GM19035 (cell line): ENCODE measurements around the gene SDK1.

Experiments
- ATAC-seq: cut with Tn5 transposase; IDR thresholded peaks from one replicate; pipeline ENCODE4 v1.9.1; 2021; ENCODE audit not compliant: unreplicated experiment

SDK1 gene

DNA sequence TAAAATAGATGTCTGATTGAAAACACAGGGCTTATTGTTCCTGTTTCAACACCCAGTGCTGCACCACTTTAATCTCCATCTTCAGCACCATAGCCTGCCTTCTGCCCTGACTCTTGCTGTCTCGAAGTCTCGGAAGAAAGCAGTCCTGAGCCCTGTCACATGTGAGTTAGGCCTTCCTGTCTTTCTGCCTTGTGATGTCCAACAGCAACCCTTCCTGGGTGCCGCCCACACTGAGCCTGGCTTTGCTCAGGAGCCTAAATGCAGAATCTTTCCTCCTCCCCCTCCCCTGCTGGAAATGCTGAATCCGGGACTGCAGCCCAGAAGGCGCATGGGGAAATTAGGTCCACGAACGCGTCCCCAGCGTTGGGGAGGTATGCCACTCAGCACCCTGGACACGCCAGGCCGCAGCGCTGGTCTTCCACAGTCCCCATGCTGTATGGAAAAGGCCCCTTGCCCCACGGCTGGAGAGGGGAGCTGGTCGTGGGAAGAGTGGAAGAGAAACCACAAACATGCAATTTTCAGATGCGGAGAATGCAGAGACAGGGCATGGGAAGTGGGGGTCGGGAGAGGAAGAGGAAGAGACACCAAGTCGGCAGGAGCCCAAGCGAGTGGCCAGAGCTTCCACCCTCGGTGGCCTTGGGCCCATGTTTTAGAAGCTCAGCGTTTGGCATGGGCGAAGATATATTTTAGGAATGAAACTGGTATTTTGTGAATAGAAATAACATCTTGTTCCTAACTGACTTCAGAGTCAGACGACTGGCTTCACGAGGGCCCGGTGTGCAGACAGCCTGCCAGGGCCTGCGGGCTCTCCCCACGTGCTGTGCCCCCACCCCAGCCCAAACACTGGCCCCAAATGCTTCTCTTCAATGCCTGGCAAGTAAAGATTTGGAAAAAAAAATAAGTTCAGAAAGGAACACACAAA lies 724.9 kb downstream of the SDK1 start:
- no peak for ATAC-seq

DNA sequence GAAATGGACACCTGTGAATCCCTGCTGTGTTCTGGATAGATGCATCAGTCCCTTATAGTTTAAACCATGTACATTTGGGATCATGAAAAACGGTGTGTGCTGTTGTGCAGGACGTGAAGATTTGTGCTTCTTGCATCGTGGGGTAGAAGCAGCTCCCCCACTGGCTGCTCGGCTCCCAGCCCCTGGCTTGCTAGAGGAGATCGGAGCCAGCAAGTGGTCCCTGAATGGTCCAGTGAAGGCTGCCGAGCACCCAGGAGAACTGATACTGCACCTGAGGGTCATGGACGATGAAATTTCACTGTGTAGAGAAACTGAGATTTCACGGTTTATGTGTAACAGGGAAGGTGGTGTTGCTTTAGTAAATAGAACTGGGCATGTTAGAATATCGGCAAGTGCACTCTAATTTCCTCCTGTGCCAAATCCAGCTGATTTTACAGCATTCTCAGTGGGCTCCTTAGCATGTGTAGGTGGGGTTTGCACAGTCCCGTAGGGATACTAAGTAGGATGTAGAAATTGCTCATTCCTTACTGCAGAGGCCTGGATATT lies 726.0 kb downstream of the SDK1 start:
- ATAC-seq = no peak

DNA sequence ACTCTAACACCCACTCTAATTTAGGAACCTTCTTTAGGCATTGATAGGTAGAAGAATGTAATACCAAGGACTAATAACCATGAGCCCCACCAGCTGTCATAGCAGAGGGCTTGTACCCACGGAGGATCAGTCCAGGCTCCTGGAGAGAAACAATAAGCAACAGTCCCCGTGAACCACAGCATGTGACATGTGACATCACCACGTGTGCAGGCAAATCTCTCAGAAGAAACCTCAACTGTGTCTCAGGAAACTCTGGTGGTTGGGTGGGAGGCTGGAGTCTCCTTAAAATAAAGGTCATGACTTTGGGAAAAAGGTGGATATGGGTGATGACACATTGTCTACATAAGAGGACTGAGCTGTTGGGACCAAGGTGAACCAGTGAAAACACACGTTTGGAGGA lies 727.2 kb downstream of the SDK1 start:
- no peak for ATAC-seq

DNA sequence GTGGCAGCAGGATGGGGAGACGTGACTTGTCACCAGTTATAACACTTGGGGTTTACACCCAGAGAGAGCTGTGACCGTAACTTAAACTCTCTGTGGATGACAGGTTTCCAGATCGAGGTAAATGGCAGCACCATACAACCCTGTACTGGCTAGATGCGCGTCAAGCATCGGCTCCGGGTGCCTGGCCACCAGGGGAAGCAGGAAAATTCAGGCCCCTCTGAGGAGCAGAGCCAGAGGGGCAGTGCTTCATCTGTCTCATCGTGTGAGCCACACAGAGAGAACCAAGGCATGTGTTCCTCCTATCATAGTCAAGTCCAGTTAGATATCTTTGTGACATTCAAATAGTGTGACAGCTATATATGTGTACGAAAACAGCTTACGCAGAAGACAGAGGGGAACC lies 728.9 kb downstream of the SDK1 start:
- no peak for ATAC-seq

DNA sequence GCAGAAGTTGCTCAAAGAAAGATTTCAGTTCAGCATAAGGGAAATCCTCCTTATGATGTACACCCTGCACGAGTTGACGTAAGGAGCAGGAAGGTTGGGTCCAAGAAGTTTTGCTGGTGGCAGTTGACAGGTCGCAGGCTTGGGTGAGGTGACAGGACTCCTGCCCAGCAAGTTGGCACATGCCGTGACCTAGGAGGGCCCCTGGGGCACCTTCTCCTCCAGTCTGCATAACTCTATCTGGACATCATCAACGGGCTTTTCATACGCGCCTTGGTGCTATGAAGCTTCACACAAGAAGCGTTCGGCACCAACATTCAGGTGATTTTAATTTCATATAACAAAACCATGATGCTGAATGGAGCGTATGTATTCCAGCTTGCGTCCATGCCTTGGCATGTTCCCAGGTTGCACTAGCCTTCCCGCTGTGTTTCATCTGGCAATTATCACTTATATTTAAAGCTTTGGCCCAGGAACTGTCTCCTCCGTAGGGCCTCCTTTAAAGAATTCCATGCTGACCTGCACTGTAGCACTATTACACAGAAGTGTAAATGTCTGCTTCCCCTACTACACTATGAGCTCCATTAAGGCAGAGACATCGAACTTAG lies 729.4 kb downstream of the SDK1 start:
- ATAC-seq = no peak

DNA sequence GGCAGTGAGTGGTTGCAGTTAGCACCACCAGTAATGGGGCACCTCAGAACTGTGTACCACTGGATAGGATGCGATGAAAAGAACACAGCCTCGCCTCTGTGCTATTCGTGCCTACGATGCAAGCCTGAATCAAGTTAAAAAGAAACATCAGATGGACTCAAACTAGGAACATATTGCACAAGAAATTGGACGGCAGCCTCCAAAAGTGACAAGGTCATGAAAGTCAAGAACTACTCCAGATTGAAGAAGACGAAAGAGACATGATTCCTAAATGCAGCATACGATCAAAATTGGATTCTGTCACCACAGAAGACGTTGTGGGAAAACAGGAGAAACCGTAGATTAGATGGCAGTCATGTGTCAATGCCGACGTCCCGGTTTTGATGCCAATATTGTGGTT lies 732.9 kb downstream of the SDK1 start:
- no peak for ATAC-seq

DNA sequence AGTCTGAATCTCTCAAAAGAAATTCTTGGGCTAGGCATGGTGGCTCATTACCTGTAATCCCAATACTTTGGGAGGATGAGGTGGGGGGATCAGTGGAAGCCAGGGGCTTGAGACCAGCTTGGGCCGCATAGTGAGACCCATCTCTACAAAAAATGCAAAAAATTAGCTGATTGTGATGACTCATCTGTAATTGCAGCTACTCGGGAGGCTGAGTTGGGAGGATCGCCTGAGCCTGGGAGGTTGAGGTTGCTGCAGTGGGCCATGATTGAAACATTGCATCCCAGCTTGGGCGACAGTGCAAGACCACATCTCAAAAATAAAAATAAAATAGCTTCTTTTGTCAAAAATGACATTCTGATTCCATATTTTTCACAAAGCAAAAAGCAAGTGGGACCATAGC lies 736.3 kb downstream of the SDK1 start:
- no peak for ATAC-seq

DNA sequence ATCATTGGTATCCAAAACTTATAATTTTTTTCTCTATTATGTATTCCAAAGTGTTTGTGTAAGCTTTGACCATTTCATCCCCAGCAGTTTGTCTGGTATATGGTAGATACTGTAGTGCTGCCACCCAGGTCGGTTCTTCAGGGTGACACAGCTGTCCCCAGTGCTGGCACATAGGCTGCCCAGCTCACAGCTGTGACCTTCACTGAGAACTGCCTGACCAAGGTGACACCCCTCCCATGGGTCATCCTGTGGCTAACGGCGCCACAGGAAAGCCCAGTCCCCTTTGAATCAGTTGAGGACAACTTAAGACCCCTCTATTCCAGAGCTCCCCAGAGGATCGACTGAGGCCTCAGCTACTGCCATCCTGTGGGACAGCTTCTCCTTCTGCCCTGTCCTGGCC lies 736.8 kb downstream of the SDK1 start:
- ATAC-seq = no peak

DNA sequence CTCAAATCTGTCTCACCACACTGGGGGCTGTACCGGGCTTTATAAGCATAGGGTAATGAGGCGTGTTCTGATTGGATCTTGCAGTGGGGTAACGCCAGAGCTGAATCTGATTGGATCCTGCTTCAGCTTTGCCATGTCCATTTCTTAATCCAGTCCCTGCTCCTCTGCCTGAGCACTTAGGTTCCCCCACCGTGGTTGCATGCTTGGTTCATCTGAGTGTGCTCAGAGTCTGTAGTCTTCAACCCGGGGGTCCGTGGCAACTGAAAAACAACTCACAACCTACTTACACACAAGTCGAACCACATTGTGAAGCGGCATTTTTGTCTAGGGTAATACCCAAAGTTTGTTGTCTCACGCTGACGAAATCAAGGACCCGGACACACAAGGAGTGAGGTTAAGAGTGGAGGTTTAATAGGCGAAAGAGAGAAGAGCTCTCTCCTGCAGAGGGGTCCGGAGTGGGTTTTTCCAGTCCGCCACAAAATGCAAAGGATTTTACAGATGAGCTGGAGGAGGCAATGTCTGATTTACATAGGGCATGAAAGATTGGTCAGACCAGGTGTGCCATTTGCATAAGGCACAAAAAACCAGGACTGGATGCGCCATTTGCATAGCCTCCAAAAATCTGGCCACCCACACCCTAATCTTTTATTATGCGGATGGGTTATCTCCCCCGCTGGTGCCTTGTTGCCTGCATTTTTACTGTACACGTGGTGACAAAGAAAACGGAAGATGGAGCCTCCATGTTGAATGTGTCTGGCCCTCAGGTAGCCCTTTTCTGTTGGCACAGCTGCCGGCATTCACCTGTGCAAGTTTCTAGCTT lies 739.3 kb downstream of the SDK1 start:
- ATAC-seq = no peak

DNA sequence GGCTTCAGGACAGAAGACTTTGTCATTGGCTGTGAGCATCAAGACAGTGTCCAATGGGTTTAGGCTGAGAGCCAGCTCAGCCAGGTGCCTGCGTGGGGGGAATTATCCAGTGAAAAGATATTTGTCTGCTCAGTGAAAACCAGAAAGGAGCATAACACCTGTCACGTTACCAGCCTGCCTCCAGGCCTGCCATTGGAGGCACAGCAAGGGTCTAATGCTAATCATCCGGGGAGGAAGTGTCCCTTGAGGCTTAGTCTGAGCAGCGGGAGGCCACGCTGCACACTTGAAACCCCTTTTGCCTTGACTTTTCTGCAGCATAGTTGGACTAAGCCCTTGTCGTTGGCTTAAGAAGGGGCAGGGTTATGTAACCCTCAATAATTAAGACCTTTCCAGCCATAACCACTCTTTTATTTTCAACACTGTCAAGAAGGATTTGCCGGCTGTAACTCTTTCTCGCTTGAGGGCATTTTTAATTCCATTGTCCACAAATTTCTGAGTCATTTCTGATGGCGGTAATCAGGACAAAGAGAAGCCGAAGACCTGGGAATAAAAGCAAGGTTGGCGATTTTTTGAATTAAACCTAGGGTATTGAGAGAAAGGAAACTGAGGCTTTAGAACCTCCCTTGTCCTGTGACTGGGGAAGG lies 741.5 kb downstream of the SDK1 start:
- ATAC-seq = no peak

DNA sequence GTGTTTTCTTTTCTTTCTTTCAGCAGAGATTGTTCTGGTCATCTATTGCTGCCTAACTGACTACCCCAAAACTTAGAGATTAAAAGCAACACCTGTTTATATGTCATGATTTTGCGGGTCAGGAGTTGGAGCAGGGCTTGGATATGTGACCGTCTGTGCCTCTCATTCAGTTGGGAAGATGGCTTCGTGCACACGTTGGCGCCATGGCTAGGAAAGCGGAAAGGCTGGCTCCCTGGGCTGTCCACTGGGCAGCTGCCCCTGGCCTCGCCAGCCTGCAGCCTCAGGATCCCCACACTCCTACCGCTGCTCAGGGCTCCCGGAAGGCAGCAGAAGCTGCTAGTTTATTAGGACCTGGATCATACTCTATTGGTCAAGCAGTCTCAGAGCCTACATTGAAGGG lies 742.9 kb downstream of the SDK1 start:
- ATAC-seq = no peak

DNA sequence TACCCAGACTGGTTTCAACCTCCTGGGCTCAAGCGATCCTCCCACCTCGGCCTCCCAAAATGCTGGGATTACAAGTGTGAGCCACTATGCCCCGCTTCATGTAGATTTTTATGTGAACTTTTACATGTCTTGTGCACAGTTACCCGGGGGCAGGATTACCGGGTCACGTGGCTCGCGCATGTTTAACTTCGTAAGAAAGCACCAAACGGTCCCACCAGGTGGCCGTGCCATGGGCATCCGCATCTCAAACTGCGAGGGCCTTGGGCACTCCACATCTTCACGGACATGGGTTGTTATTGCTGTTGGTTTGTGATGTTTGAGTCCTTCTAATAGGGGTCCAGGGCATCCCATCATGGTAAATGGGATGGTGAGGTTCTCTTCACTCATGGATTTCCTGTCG lies 744.4 kb downstream of the SDK1 start:
- ATAC-seq = no peak

DNA sequence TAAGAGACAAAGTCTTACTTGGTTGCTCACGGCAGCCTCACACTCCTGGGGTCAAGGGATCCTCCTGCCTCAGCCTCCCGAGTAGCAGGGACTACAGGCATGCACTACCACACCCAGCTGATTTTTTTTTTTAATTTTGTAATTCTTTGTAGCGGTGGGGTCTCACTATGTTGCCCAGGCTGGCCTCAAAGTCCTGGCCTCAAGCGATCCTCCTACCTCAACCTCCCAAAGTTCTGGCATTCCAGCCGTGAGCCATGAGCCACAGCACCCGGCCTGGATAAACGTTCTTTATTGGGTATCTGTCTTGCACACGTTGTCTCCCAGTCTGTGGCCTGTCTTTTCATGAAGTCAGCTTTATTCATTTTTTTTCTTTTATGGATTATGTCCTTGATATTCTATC lies 744.9 kb downstream of the SDK1 start:
- ATAC-seq = no peak

DNA sequence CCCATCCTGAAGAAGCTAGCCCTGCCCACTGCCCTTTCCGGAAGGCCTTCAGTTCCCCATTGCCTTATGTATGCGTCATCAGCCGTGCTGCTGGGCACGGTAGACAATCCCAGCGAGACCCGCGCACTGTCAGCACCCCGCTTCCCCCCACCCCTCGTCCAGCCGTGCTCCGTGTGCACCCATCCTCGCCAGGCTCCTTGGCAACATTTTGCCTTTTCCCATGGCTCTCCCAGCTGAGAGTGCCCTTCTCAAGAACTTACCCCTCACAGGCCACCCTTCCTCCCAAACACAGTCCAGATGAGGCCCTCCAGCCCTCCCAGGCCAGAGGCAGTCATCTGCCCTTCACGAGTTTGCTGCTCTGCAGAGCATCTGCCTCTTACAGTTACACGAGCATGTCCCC lies 747.3 kb downstream of the SDK1 start:
- ATAC-seq = no peak

DNA sequence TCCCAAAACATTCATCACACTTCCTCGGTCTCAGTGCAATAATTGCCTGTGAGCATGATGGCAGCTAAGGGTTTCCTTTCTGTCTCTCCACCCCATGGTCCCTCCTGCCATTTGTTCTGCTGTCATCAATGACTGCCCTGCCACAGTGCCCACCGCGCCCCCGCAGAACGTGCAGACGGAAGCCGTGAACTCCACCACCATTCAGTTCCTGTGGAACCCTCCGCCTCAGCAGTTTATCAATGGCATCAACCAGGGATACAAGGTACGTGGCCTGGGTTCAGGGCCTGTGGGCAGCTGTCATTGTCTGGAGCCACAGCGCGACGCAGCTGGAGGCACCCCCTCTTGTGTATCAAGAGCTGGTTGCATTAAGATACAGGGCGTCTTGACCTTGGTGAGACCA lies 748.1 kb downstream of the SDK1 start:
- ATAC-seq = no peak

DNA sequence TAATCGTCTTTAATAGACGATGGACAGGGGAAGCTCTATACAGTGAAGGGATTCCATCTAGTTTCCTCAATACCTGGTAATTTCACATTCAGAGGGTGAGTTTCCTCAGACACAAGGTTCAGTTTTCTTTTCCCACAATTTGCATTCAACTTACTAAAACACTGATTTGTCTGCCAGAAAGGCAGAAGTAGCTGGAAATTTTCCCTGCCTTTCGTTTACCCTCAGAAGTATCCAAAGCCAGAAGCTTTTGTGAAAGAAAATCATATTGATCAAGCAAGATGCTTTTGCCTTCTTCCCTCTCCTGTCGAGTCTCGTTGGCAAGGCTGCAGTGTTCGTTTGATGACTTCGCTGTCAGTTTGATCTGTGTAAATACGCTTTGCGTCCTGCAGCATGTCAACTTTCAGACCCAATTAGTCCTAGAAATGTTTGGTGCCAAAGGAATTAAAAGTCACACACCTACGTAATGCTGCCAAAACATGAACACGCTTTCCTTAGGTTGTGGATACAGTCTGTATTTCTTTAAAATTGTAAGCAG lies 749.1 kb downstream of the SDK1 start:
- ATAC-seq = no peak

DNA sequence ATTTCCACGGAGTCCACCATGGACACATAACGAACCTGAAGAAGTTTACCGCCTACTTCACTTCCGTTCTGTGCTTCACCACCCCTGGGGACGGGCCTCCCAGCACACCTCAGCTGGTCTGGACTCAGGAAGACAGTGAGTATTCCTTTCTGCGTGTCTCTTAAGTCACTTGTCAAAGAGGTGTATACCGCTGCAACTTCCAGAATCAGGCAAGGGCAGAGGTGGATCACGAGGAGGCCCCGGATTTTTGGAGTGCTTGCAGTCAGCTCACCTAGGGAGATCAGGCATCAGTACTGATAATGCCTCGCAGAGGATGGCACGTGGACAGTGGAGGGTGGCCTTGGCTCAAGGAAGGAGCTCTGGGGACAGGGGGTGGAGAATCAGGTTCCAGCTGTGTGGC lies 750.6 kb downstream of the SDK1 start:
- no peak for ATAC-seq

DNA sequence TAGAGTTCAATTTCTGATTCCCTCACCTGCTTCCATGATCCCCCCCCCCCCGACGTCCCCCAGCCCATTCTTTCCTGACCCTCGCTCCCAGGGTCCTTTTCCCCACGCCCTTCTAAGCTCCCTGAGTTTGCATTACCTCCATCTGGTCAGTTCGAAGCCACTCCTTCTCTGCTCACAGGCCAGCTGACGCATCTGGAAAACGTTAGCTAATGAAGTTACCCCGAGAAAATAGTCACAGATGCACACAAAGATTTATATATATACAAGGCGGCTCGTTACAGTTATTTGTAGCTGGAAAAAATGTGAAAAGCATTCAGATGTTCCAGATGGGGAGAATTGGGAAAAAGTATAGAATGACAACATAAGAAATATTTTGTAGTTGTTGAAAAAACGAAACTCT lies 751.1 kb downstream of the SDK1 start:
- no peak for ATAC-seq

DNA sequence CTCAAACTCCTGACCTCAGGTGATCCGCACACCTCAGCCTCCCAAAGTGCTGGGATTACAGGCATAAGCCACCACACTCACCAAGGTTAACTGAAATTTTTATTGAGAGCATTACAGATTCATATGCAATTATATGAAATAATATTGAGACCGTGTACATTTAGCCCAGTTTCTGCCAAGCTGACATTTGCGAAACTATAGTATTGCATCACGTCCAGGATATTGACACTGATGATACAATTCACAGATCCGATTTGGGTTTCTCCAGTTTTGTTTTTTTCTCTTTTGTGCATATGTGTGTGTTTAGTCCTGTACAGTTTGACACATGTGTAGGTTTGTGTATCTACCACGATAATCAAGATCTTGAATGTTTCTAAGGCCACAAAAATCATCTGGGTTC lies 753.1 kb downstream of the SDK1 start:
- no peak for ATAC-seq

DNA sequence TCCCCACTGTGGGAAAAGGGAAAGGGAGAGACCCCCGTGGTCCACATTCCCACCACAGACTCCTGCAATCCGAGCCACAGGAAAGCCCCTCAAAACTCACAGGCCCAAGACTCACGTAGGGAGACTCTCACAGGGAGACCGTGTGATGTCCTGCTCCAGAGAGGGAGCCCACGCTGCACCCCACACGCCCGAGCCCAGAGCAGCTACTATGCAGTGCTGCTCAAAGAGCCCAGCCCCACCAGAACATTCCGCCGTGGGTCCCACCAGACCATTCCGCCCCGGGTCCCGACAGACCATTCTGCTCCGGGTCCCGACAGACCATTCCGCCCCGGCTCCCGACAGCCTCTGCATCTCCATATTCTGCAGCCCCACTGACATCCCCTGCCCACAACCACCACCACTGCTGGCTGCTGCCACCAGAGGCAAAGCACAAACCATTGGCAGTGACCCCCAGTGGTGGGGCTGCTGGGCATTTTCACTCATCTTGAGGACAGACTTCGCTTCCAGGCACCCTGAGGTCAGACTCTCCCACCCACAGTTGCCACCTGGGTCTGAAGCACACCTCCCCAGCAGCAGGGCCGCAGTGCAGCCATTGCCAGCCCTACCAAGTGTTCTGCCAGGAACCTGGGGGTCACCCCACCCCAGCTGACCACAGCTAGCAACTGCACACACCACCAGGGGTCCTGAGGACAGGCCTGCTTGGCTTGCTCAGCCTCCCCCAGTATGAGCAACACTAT lies 755.7 kb downstream of the SDK1 start:
- ATAC-seq = no peak
